Fibroblast of skin of scalp (primary cell): Measurements from ENCODE around the gene MAPK7.

ENCODE experiments used
- DNase-seq: peaks from one replicate; pipeline ENCODE4 v3.0.0-alpha.2; 2013

Gene MAPK7

DNA sequence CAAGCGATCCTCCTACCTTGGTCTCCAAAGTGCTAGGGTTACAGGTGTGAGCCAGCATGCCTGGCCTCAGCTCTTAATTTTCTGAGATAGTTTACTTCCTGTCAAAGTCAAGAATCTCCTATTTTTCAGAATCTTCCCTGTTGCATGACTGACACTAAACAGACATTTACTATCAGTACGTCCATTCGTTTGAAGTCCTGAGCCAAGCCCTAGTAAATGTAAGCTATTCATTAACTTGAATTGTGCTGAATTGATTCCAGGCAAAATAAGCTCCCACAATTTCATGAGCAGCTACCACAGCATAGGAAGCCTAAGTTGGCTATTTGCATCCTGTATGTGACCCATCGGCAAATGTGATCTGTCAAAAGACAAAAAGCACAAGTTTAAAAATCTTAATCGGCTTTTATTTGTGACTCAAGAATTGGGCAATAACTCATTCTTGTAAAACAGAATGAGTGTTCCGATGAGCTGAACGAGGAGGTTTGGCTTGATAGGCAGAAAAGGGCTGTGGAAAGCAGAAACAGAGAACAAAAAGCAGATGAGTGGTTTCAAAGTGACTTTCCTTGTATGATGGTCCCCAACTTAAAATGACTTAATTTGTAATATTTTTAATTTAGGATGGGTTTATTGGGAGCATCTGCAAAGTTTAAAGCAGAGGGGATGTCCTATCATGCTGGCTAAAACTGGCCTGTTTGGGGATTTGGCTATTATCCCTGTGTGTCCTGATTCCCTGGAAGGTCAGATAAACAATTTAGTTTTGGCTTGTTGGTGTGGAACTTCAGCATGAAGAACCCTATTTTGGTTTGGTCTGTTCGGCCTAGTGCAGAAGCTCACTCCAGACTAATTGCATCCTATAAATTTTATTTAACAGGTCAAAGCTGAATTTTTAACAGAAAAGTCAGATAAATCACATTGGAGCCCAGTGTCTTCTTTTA lies 46.9 kb downstream of the MAPK7 start:
- DNase-seq: no peak

DNA sequence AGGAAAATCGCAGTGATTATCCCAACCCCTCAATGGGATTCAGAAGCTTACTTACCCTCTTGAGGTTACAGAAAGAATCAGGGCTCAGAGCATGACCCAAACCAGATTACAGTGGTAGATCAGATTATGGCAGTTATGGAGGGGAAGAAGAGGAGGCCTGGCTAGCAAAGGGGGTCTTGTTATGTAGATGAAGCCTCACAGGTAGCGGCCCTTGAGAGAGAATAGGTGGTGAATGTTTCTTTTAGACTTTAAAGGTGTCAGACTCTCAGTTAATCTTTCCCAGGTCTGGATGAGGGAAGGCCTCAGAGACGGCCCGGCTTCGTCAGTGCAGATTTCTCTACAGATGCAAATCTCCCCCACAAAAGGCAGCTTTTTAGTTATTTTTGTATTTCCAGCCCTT lies 48.3 kb downstream of the MAPK7 start:
- no peak for DNase-seq

DNA sequence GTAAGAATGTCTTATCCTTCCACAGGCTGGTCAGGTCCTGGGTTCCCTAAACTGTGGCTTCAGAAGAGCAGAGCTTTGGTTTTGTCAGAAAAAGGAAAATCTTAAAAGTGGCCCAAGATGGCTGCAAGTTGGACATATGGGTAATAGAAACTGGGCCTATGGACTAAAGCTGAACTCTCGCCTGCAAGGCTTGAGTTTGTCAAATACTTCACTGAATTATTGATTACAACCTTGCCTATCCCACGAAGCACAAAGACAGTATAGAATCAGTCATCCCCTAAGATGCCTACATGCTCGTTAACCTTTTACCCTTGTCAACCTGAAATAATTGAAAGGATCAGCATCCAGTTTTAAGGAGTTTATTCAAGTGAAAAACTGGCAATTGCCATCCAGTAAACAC lies 53.4 kb downstream of the MAPK7 start:
- DNase-seq: no peak
